Measurements from ENCODE around the gene PLEKHA6. TPM values are rescaled to one million over a fixed set of nuclear protein-coding genes. Genes with fewer than 3 reads are reported as not detected.

The PLEKHA6 gene
- total RNA-seq, 1 experiment from 2014 or later: 5.5 TPM

DNA sequence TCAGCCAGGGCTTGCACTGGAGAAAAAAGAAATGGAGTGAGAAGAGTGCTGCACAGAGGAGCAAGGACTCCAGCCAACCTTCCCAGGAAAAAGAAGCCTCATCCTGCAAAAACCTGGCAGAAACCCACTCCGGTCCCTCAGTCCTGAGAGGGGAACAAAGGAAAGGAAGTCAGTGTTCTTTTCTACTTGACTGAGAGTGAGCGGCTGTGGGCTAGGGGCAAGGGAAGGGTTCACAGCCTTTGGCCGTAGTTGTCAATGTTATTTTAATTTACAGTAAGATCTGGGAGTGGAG is 137.0 kb downstream of the PLEKHA6 start:
- Histone ChIP-seq H3K9me3 (ENCODE audit: control insufficient read depth, insufficient read depth, low read depth, low read length) (no peaks in the 10 kb centered on the region), H3K4me1 (ENCODE audit: control insufficient read depth, insufficient read depth, low read length) (no peaks in the 10 kb centered on the region), H3K36me3 (ENCODE audit: control insufficient read depth, insufficient read depth, low read length) (no peaks in the 10 kb centered on the region), H3K27me3 (ENCODE audit: control insufficient read depth, insufficient read depth, low read length) (no peaks in the 10 kb centered on the region), H3K27ac (ENCODE audit: low read length) (no peak overlapping the region), H3K4me3 (ENCODE audit: low read depth in 2 of 2, low read length in 2 of 2) (no peak overlapping the region)
- BruUV-seq (replicated peaks): no TSS peak
- ChIA-PET CTCF (no interaction called here), POLR2A (interaction anchor here (0.6 kb wide), 1 partner anchor 87 kb away, joined by 12 read pairs; no protein-coding TSS in a partner anchor)
- TF ChIP-seq, protein P1, sequence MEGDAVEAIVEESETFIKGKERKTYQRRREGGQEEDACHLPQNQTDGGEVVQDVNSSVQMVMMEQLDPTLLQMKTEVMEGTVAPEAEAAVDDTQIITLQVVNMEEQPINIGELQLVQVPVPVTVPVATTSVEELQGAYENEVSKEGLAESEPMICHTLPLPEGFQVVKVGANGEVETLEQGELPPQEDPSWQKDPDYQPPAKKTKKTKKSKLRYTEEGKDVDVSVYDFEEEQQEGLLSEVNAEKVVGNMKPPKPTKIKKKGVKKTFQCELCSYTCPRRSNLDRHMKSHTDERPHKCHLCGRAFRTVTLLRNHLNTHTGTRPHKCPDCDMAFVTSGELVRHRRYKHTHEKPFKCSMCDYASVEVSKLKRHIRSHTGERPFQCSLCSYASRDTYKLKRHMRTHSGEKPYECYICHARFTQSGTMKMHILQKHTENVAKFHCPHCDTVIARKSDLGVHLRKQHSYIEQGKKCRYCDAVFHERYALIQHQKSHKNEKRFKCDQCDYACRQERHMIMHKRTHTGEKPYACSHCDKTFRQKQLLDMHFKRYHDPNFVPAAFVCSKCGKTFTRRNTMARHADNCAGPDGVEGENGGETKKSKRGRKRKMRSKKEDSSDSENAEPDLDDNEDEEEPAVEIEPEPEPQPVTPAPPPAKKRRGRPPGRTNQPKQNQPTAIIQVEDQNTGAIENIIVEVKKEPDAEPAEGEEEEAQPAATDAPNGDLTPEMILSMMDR (IDR thresholded peaks at IDR 0.05): no peak
- TF ChIP-seq POLR2AphosphoS5 (IDR thresholded peaks at IDR 0.05; ENCODE audit: low read depth, low read length): no peak
- TF ChIP-seq, protein P2, sequence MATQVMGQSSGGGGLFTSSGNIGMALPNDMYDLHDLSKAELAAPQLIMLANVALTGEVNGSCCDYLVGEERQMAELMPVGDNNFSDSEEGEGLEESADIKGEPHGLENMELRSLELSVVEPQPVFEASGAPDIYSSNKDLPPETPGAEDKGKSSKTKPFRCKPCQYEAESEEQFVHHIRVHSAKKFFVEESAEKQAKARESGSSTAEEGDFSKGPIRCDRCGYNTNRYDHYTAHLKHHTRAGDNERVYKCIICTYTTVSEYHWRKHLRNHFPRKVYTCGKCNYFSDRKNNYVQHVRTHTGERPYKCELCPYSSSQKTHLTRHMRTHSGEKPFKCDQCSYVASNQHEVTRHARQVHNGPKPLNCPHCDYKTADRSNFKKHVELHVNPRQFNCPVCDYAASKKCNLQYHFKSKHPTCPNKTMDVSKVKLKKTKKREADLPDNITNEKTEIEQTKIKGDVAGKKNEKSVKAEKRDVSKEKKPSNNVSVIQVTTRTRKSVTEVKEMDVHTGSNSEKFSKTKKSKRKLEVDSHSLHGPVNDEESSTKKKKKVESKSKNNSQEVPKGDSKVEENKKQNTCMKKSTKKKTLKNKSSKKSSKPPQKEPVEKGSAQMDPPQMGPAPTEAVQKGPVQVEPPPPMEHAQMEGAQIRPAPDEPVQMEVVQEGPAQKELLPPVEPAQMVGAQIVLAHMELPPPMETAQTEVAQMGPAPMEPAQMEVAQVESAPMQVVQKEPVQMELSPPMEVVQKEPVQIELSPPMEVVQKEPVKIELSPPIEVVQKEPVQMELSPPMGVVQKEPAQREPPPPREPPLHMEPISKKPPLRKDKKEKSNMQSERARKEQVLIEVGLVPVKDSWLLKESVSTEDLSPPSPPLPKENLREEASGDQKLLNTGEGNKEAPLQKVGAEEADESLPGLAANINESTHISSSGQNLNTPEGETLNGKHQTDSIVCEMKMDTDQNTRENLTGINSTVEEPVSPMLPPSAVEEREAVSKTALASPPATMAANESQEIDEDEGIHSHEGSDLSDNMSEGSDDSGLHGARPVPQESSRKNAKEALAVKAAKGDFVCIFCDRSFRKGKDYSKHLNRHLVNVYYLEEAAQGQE (IDR thresholded peaks at IDR 0.05; ENCODE audit: insufficient read depth in 1 of 2, low read depth in 2 of 2, low read length in 1 of 2): no peak
- ATAC-seq: no peak
- no peak for DNase-seq (ENCODE audit: low read depth, low spot score)
- in situ Hi-C loops (cut with HindIII; ENCODE audit: low pct_unique_long_range_greater_than_20kb, low sequenced_read_pairs) (no loop called here), intact Hi-C loops (cut with micrococcal nuclease; ENCODE audit: unreplicated experiment) (no loop called here)

DNA sequence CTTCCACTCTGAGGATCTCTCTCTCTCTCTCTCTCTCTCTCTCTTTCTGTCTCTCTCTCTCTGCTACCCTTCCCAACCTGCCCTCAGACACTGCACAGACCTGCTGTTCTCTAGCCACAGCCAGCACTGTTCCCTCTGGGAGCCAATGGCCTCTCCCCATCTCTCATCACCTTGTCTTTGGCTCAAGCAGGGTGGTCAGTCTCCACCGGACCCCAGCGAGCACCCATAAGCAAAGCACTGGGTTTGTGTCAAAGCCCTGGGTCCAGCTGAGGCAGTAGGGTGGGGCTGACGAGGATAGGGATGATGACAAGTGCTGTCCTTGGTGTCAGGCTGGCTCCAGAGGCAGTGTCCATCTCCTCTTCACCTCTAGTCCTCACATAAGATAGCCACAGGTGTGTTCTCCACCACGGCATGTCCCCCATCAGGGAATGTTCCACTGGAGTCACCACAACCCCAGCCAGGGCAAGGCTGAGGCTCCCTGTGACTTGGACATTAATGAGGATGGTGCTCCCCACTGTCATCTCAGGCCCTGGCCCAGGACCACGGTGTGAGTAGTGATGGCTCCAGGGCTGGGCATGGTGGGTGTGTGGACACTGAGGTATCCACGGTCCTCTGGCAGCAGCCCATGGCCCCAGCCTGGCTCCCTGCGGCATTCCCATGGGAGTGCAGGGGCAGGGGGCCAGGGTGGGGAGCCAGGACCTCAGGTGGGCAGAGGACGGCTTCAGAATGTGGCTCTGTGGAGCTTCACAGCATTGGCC is 137.5 kb downstream of the PLEKHA6 start:
- TF ChIP-seq, protein P2 (IDR thresholded peaks at IDR 0.05; ENCODE audit: insufficient read depth in 1 of 2, low read depth in 2 of 2, low read length in 1 of 2): no peak
- POLR2A ChIA-PET: no interaction called here
- Histone ChIP-seq H3K9me3 (ENCODE audit: control insufficient read depth, insufficient read depth, low read depth, low read length) (no peaks in the 10 kb centered on the region), H3K27ac (ENCODE audit: low read length) (no peak overlapping the region), H3K4me3 (ENCODE audit: low read depth in 2 of 2, low read length in 2 of 2) (no peak overlapping the region), H3K4me1 (ENCODE audit: control insufficient read depth, insufficient read depth, low read length) (no peaks in the 10 kb centered on the region), H3K36me3 (ENCODE audit: control insufficient read depth, insufficient read depth, low read length) (no peaks in the 10 kb centered on the region), H3K27me3 (ENCODE audit: control insufficient read depth, insufficient read depth, low read length) (no peaks in the 10 kb centered on the region)
- no peak for ATAC-seq
- in situ Hi-C loops (cut with HindIII; ENCODE audit: low pct_unique_long_range_greater_than_20kb, low sequenced_read_pairs) (no loop called here), intact Hi-C loops (cut with micrococcal nuclease; ENCODE audit: unreplicated experiment) (no loop called here)
- no TSS peak for BruUV-seq (replicated peaks)
- CTCF ChIA-PET: no interaction called here
- no peak for DNase-seq (ENCODE audit: low read depth, low spot score)

All from Panc1 (cell line).